GM19452 (cell line): ENCODE results near the gene FBXO10.
"Not testable (repeated sequence)": the region's sequence is repeated elsewhere in the genome, so short reads cannot be mapped to it uniquely, and the experiment has no call there.

Source experiments
- ATAC-seq: cut with Tn5 transposase; IDR thresholded peaks from one replicate; pipeline ENCODE4 v1.9.1; 2021; ENCODE audit not compliant: unreplicated experiment

FBXO10 gene

GRCh38 chr9:37575921-37576721 lies at the start of gene FBXO10:
Gene FBXO10, minus strand, starts transcription at chr9:37576380. Its CDS starts 34,612 bp downstream, at chr9:37541768.
- peak; percentile 79 for ATAC-seq

DNA sequence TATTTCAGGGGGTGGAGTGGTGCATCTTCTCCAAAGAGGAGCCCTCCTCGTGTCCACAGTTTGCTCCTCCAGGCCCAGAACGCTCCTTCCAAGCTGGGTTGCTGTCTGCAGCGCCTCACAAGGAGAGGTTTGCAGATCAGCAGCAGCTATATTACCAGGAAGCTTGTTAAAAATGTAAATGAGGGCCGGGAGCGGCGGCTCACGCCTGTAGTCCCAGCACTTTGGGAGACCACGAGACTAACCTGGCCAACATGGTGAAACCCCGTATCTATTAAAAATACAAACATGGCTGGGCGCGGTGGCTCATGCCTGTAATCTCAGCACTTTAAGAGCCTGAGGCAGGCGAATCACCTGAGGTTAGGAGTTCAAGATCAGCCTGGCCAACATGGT lies 49.6 kb upstream of the FBXO10 start:
- no peak for ATAC-seq

DNA sequence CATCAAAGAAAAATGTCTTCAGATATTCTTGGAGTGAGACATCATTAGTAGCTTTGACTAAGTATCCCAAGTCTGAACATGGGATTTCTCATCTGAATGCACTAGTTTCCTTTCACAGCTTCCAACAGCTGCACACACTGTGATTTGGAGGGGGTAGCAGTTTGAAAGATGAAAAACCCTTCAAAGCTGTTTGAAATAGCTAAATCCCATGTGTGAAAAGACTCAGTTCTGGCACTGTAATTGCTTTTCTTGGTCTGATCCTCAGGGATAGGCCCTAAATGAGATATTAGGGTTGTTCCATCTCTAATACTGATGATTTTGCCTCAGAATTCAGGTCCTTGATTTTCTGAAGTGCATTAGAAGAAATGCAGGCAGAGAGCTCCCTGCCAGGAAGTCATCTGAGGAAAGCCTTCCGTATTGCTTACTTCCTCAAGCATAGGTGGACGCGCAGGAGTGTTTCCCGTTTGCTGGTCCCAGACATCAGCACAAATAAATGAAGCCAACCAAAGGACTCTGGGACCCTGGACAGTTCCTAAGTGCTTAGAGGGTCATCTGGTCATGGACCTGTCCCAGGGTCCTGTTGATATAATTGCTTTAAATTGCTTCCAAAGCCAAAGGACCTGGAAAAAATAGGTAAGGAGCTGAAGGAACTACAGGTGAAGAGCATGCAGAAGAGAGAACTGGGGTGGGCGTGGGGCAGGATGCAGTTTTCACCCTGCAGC lies 49.0 kb upstream of the FBXO10 start:
- ATAC-seq: no peak

- no peak for ATAC-seq
Measured at GRCh38 chr9:37624073-37624472, 47.9 kb upstream of the FBXO10 start.

- no peak for ATAC-seq
Measured at GRCh38 chr9:37623267-37623666, 47.1 kb upstream of the FBXO10 start.

DNA sequence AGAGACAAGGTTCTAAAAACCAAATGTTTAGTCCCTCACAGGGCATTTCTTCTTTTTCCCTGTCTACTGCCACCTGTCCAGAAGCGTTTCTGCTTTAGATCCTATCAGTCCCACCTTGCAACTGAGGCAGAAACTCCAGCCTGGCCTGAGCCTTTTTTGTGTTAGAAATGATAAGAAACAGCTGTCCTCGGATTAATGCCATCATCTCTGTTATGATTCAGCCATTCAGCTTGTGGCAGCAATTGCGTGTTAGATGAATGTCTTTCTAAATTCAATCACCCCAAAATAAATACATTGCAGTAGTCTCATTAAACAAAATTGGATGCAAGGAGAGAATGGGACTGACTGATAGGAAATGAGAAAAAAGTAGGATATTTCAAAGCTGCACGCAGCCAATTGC lies 46.3 kb upstream of the FBXO10 start:
- ATAC-seq: no peak

GRCh38 chr9:37621273-37622121 lies 45.3 kb upstream of the FBXO10 start:
- no peak for ATAC-seq

DNA sequence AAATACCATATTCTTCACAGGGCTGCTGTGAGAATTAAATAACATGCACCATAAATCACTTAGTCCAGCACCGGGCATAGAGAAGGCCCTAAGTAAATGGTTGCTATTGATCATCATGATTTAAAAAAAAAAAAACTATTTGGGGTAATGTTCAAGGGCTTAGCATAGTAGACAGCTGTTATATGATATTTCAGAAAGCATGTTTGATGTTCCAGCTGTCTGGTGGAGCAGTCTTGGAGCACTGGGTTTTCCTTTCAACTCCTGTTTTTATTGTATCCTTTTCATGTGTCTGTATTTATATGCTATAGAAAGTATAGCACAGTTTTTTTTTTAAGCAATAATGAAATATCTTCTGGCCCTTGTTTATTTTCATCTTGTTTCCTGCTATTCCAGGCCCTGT lies 44.2 kb upstream of the FBXO10 start:
- ATAC-seq: no peak

- no peak for ATAC-seq
Measured at GRCh38 chr9:37619806-37620205, 43.6 kb upstream of the FBXO10 start.

DNA sequence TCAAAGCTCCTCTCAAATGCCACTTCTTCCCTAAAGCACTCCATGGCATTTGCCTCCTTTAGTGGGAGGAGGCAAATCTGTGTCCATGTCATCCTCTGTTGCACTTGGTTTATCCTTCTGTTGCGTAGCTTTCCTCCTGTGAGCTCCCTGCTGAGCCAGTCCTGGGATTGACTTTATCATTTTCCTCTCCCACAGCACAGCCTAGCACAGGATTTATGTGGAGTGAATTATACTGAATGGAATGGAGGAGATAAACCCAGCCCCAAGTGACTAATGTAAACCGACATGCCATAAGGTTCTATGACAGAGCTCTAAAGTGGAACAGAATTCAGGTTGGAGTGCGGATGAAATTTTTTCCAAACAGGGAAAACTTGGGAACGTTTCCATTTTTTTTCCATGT lies 42.6 kb upstream of the FBXO10 start:
- no peak for ATAC-seq

- ATAC-seq: no peak
Measured at GRCh38 chr9:37617832-37618231, 41.7 kb upstream of the FBXO10 start.

DNA sequence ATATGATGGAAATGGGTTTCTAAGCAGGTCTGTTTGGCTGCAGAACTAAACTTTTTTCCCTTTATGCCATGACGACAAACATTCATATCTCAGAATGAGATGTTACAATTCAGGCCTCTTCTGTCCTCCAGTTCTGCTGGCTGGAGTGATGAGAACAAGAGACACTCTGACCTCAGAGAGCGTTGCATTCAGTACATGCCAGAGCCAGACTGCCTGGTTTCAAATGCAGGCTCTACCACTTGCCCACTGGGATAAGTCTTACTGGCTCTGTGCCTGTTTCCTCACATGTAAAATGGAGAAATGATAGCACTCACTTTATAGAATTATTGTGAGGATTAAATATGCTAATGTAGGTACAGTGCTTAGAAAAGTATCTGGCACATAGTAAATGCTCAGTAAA lies 41.0 kb upstream of the FBXO10 start:
- ATAC-seq: no peak

DNA sequence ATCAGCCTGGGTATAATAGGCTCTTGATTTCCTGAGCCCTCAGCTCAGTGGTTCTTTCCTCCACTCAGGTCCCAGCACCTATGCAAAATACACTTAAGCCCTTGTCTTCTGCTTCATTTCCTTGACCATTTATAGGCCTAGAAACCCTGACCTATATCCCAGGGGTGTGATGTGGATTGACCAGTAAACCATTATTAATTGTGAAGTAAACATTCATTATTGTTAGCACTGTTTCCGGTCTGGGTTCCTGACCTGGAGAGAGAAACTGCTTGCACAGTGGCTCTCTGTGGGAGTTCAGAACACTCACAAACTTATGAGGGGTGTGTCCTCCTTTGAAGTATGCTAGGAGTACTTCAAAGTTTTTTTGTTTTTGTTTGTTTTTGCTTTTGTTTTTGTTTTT lies 35.8 kb upstream of the FBXO10 start:
- no peak for ATAC-seq

DNA sequence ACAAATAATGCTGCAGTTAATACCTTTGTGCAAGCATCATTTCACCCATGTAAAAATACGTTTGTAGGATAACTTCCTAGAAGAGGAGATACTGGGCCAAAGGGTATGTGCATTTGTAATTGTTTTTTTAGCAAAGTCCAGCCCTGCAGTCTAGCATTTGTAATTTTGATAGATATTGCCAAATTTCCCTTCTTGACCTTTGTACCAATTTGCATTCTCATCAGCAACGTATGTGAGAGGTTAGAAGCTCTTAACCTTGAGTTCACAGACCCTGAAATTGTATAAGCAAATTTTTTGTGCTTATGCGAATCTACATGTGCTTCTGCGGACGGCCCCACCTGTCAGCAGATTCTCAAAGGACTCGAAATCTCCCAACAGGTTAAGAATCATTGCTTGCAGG lies 34.8 kb upstream of the FBXO10 start:
- no peak for ATAC-seq

DNA sequence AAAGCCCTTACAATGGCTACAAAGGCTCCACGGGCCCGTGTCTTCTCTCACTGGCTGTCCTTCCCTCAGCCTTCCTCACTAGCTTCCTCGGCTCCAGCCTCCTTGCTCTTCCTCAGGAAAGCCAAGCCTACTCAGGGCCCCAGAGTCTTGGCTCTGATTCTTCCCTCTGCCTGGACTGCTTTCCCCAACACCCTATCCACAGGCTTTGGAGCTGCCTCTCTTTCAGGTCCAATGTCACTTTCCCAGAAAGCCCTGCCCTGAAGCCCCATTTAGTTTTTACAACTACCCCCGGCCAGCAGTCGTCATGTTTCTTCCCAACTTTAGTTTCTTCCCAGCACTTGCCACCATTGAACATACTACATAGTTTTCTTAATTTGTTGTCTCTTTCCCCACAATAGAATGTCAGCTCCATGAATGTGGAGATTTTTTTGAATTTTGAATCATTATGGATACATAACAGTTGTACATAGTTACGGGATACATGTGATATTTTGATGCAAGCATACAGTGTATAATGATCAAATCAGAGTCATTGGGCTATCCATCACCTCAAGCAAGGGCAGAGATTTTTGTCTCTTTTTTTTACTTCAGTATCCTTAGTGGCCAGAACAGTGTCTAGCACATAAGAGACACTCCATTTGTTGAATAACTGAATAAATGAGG lies 33.7 kb upstream of the FBXO10 start:
- no peak for ATAC-seq

DNA sequence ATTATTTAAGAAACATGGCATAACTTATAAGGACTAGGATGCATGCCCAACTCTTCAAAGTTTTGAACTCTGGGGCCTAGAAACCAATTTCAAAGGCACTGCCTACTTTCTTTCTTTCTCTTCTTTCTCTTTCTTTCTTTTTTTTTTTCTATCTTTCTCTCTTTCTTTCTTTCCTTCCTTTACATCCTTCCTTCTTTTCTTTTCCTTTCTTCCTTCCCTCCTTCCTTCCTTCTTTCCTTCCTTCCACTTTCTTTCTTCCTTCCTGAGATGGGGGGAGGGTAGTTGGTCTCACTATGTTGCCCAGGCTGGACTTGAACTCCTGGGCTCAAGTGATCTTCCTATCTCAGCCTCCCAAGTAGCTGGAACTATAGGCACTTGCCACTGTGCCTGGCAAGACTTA lies 32.1 kb upstream of the FBXO10 start:
- ATAC-seq: no peak

- ATAC-seq: no peak
Measured at GRCh38 chr9:37604296-37604695, 28.1 kb upstream of the FBXO10 start.

GRCh38 chr9:37602817-37603216 lies 26.6 kb upstream of the FBXO10 start:
- no peak for ATAC-seq

GRCh38 chr9:37602061-37602460 lies 25.9 kb upstream of the FBXO10 start:
- not testable (repeated sequence) for ATAC-seq

- no peak for ATAC-seq
Measured at GRCh38 chr9:37596504-37596903, 20.3 kb upstream of the FBXO10 start.

DNA sequence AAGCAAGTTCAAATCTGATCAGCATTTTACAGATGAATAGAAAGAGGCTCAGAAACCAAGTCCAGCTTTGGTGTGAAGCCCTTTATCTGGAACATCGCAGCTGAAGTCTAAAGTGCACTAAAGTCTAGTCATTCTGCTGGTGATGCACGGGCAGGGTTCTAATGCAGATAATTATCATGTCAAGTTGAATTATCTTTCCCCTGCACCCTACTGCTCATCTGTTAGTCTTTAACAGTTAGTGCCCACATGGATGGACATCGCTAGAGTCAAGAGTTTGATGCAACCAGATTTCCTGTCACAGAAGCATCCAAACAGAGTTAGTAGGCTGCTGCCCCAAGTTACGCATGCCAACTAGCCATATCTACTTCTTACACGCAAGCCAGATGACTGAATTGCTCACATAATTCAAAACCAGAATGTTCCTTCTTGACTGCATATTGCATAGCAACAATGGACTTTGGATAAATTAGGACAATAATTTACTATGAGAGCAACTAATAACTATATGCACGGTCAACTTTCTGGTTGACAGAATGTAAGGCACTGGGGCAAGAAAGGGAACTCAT lies 17.8 kb upstream of the FBXO10 start:
- ATAC-seq: no peak
